GDM1 (cell line): ENCODE results near the gene BDKRB1.

ENCODE experiments used
- DNase-seq: peaks from one replicate; lab custom pipeline; 2025; lab: John Stamatoyannopoulos, UW

The BDKRB1 gene

GRCh38 chr14:96255501-96256366, at the start of gene BDKRB1:
Gene BDKRB1 (plus strand): TSS chr14:96256210. CDS start chr14:96263683, 7,473 bp downstream.
- no peak for DNase-seq

DNA sequence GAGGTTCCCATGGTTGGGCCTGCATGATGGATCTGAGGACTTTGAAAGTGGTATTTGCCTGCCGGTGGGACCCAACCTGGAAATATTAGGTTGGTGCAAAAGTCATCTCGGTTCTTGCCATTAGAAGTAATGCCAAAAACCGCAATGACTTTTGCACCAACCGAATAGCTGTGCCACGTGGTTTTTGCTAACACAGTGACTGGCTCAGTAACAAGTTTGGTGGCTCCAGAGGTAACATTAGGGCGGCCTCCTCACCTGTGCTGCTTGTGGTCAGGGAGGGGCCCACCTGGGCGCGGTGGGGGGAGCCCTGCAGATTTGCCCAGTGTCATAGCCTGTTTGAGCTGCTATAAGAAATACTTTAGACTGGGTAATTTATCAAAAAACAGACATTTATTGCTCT, 49.5 kb upstream of the BDKRB1 start:
- no peak for DNase-seq

- no peak for DNase-seq
These were observed 48.3 kb upstream of the BDKRB1 start for GRCh38 chr14:96207686-96208085.

GRCh38 chr14:96208739-96209138, 47.3 kb upstream of the BDKRB1 start:
- DNase-seq, result no peak

DNA sequence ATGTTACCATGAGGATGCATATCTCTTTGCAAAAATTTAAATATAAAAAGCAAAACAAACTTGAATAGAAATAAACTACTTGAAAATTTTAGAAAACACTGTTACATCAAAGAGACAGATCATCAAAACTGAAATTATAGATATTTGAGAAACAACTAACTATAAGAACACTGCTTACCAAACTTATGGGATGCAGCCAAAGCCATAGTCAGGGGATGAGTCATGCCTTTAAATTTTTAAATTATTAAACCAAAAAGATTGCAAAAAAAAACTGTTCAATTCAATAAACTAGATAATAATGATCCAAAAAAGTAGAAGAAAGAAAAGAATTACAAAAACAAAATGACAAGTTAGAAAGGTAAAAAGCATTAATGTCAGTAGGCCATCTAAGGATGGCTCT, 43.9 kb upstream of the BDKRB1 start:
- DNase-seq, result no peak

DNA sequence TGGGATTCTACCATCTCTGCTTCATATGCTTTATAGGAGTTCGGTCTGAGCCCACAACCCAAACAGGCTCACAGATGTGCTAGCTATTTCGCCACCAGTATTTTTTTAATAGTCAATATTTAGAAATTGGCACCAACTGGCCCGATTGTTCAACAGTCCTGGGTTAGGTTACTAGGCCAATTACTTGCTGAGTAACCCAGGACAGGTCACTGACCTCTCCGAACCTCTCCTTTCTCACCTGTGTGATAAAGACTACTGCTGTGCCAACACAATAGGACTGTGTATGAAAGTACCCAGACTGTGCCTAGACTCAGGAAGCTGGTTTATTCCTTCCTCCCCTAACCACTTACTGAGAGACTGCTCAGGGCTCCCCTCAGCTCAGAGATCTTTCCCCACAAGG, 43.1 kb upstream of the BDKRB1 start:
- no peak for DNase-seq

DNA sequence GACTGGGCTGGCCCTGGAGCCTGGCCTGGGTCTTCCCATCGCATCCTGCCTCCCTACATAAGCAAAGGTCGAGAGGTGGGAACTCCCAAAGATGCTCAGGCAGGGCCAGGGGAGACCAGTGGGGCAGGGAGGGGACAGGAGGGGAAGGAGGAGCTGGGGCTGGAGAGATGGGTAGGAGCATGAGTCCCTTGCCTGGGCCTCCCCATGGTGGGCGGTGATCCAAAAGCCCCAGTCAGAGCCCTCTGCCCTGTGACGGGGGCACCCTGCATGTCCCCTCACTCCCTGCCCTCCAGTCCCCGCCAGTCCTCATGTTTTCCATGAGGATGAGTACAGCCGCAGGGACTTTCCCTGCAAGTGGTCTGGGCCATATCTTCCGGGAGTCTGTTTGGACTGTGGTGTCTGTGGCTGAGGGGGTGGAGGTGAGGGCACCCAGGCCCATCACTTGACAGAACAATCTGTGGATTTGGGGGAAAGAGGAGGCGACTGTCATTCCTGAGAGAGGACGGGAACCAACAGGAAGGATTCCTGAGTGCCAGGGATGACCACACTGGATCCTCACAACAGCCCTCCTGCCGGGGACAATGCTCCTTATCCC, 42.0 kb upstream of the BDKRB1 start:
- no peak for DNase-seq

- no peak for DNase-seq
These were observed 41.2 kb upstream of the BDKRB1 start for GRCh38 chr14:96214793-96215192.

GRCh38 chr14:96215452-96216244, 40.4 kb upstream of the BDKRB1 start:
- no peak for DNase-seq

- DNase-seq, result no peak
These were observed 39.4 kb upstream of the BDKRB1 start for GRCh38 chr14:96216627-96217026.

- no peak for DNase-seq
These were observed 38.6 kb upstream of the BDKRB1 start for GRCh38 chr14:96217376-96217913.

- no peak for DNase-seq
These were observed 34.8 kb upstream of the BDKRB1 start for GRCh38 chr14:96221109-96221650.

GRCh38 chr14:96221841-96222240, 34.2 kb upstream of the BDKRB1 start:
- DNase-seq, result no peak

- DNase-seq, result no peak
These were observed 31.4 kb upstream of the BDKRB1 start for GRCh38 chr14:96224480-96225096.

DNA sequence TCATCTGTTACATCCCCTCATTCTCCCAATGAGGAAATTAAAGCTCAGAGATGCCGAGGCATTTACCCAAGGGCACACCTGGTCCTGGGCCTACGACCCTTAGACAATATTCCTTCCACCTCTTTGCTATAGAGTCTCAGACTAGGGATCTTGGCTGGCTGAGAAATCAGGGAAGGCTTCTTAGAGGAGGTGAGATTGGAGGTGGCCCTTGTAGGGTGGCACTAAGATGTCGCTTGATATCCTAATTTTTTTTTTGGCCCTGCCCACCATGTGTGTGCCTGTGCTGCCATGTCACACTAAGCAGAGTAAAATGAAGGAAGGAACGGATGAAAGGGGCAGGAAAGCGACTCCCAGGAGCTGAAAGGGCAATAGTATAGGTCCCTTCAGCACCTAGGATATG, 30.8 kb upstream of the BDKRB1 start:
- no peak for DNase-seq

DNA sequence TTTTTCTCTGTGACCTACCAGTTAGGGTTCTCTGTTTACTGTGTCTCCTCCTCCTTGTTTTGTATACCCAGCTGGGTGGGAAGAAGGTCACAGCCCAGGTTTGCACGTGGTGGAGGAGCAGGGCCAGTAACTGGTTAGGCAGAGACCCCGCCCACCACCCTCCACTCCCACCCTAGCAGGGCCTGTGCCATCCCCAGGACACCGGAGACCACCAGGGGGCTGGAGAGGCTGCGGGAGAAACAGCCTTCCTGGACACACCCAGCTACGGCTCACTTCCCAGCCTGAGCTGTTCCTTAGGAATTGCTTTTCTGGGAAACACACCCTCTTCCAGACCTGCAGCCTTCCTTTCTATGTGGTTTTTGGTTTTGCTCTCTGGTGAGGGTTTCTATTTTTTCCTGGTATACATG, 30.3 kb upstream of the BDKRB1 start:
- DNase-seq, result no peak

- no peak for DNase-seq
These were observed 28.6 kb upstream of the BDKRB1 start for GRCh38 chr14:96227428-96227827.

DNA sequence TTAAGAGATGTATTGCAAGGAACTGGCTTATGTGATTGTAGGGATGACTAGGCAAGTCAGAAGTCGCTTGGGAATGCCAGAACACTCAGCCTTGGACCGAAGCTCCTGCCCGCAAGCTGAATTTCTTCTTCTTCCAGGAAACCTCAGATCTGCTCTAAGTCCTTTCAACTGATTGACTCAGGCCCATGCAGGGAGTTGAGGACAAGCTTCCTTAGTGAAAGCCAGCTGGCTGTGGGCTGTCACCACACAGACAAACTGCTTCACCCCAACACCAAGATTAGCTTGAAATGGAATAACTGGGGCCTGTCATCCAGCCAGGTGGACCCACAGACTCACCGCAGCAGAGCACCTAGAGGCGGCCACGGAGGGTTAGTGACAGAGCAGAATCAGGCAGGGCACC, 26.7 kb upstream of the BDKRB1 start:
- DNase-seq, result no peak

DNA sequence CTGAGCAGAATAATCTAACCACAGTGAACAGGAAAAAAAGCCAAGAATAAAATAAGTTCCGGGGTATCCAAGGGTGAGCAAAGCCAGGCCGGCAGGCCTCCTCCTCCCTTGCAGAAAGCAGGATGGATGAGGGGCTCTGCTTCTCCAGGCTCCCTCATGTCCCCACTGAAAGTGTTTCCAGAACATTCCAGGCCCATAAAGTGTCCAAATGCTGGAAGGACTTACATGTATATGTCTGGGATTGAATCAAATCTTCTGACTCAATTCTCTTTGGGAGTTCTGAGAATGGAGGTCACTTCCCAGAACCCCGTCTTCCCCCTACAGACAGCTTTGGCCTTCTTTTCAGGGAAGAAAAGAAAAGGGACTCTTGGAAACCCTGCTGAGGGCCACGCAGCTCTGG, 25.0 kb upstream of the BDKRB1 start:
- no peak for DNase-seq

DNA sequence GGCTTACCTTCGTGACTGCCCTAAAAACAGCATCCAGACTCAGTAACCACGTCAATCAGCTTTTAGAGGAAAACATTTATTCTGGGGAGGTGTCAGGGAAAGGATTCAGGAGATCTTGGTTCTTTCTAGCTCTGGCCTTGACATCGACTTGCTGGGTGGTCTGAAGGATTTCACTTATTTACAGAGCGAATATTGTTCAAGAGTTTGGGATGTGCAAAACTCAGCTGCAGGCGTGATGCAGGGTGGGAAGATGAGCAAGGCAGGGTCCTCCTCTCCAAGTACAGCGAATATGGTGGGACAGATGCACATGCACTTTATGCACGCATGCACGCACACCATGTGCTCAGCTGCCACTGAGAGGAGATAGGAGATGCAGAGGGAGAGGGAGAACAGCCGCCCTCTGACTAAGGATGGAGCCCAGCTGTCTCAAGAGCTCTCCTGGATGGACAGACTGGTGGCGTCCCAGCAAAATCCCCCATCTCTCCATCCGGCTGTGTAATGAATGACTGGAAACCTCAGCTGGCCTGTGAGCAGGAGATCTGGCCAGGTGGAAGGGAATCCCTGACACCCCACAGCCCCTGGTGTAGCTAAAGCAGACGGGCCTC, 24.4 kb upstream of the BDKRB1 start:
- no peak for DNase-seq

GRCh38 chr14:96232506-96232905, 23.5 kb upstream of the BDKRB1 start:
- no peak for DNase-seq
